ENCODE data around the gene RNU1-1.
"Not testable (repeated sequence)": the region's sequence is repeated elsewhere in the genome, so short reads cannot be mapped to it uniquely, and the experiment has no call there.

Gene RNU1-1

GRCh38 chr1:16483146-16483545, 30.9 kb downstream of the RNU1-1 start:
- DNase-seq (ENCODE audit: low spot score); H3K79me1 ChIP-seq (ENCODE audit: low read depth, low read length); H3K27ac ChIP-seq (replicated peaks; ENCODE audit: low read length); H3K4ac ChIP-seq (ENCODE audit: low read length); H4K91ac ChIP-seq (ENCODE audit: low read depth, low read length, poor library complexity); H3K27me3 ChIP-seq (ENCODE audit: control insufficient read depth in 3 of 3, insufficient read depth in 3 of 3, low read depth in 1 of 3, low read length in 3 of 3); H3K4me3 ChIP-seq (ENCODE audit: low read length in 2 of 2); H2BK12ac ChIP-seq (ENCODE audit: low read length); H3K18ac ChIP-seq (ENCODE audit: low read length); H2BK5ac ChIP-seq (ENCODE audit: low read length); H3K4me2 ChIP-seq (ENCODE audit: insufficient read depth, low read length, poor library complexity, severe bottlenecking); H3K9me3 ChIP-seq (replicated peaks in 1 of 2; ENCODE audit: control insufficient read depth in 2 of 2, insufficient read depth in 1 of 2, low read depth in 1 of 2, low read length in 2 of 2); H2BK15ac ChIP-seq (ENCODE audit: low read length); H3K23ac ChIP-seq (ENCODE audit: low read depth, low read length, poor library complexity); H2AFZ ChIP-seq (ENCODE audit: low read length); H4K8ac ChIP-seq (ENCODE audit: low read depth, low read length); H2AK5ac ChIP-seq (ENCODE audit: low read depth, low read length); H3K9ac ChIP-seq (ENCODE audit: low read depth, low read length, poor library complexity); H3K14ac ChIP-seq (ENCODE audit: low read length); H2BK120ac ChIP-seq (ENCODE audit: low read depth, low read length); H3K4me1 ChIP-seq (ENCODE audit: control insufficient read depth in 2 of 2, insufficient read depth in 1 of 2, low read depth in 1 of 2, low read length in 2 of 2): not testable (repeated sequence)
- no CpG with 5 or more reads among the region's 26 CpGs for WGBS, 2 donors (ENCODE audit: extremely low coverage in 2 of 2, insufficient read length in 2 of 2, insufficient replicate concordance in 1 of 2)
- H3K36me3 ChIP-seq (replicated peaks in 1 of 2; ENCODE audit: control insufficient read depth in 2 of 2, insufficient read depth in 2 of 2, low read length in 2 of 2): peaks cover 10 to 78% of the 10 kb centered on the region in 2 donors

GRCh38 chr1:16478091-16478490, 36.0 kb downstream of the RNU1-1 start:
- H3K4me2 ChIP-seq (ENCODE audit: insufficient read depth, low read length, poor library complexity, severe bottlenecking): no peak overlapping the region
- no peak overlapping the region for H2BK12ac ChIP-seq (ENCODE audit: low read length)
- no peaks in the 10 kb centered on the region for H3K4me1 ChIP-seq (ENCODE audit: control insufficient read depth in 2 of 2, insufficient read depth in 1 of 2, low read depth in 1 of 2, low read length in 2 of 2)
- H3K79me1 ChIP-seq (ENCODE audit: low read depth, low read length): peaks cover 3% of the 10 kb centered on the region
- DNase-seq (ENCODE audit: low spot score): no peak
- WGBS, 2 donors (ENCODE audit: extremely low coverage in 2 of 2, insufficient read length in 2 of 2, insufficient replicate concordance in 1 of 2): no CpG with 5 or more reads among the region's 12 CpGs
- no peak overlapping the region for H3K9ac ChIP-seq (ENCODE audit: low read depth, low read length, poor library complexity)
- H2AK5ac ChIP-seq (ENCODE audit: low read depth, low read length): no peak overlapping the region
- H2BK15ac ChIP-seq (ENCODE audit: low read length): no peak overlapping the region
- H3K4me3 ChIP-seq (ENCODE audit: low read length in 2 of 2): no peak overlapping the region
- H3K27me3 ChIP-seq (ENCODE audit: control insufficient read depth in 3 of 3, insufficient read depth in 3 of 3, low read depth in 1 of 3, low read length in 3 of 3): no peaks in the 10 kb centered on the region
- no peak overlapping the region for H2BK120ac ChIP-seq (ENCODE audit: low read depth, low read length)
- no peak overlapping the region for H2BK5ac ChIP-seq (ENCODE audit: low read length)
- H3K4ac ChIP-seq (ENCODE audit: low read length): no peak overlapping the region
- no peak overlapping the region for H4K91ac ChIP-seq (ENCODE audit: low read depth, low read length, poor library complexity)
- peaks cover 20 to 83% of the 10 kb centered on the region in 2 donors for H3K36me3 ChIP-seq (replicated peaks in 1 of 2; ENCODE audit: control insufficient read depth in 2 of 2, insufficient read depth in 2 of 2, low read length in 2 of 2)
- no peaks in the 10 kb centered on the region for H3K9me3 ChIP-seq (replicated peaks in 1 of 2; ENCODE audit: control insufficient read depth in 2 of 2, insufficient read depth in 1 of 2, low read depth in 1 of 2, low read length in 2 of 2)
- H3K14ac ChIP-seq (ENCODE audit: low read length): no peak overlapping the region
- no peak overlapping the region for H4K8ac ChIP-seq (ENCODE audit: low read depth, low read length)
- H3K23ac ChIP-seq (ENCODE audit: low read depth, low read length, poor library complexity): peak overlapping the region; percentile 55
- H2AFZ ChIP-seq (ENCODE audit: low read length): no peak overlapping the region
- H3K18ac ChIP-seq (ENCODE audit: low read length): no peak overlapping the region
- H3K27ac ChIP-seq (replicated peaks; ENCODE audit: low read length): no peak overlapping the region

GRCh38 chr1:16475771-16476770, 38.0 kb downstream of the RNU1-1 start:
- H3K9me3 ChIP-seq (replicated peaks in 1 of 2; ENCODE audit: control insufficient read depth in 2 of 2, insufficient read depth in 1 of 2, low read depth in 1 of 2, low read length in 2 of 2); DNase-seq (ENCODE audit: low spot score); H4K91ac ChIP-seq (ENCODE audit: low read depth, low read length, poor library complexity); H3K27ac ChIP-seq (replicated peaks; ENCODE audit: low read length); H3K4me1 ChIP-seq (ENCODE audit: control insufficient read depth in 2 of 2, insufficient read depth in 1 of 2, low read depth in 1 of 2, low read length in 2 of 2); H3K4me2 ChIP-seq (ENCODE audit: insufficient read depth, low read length, poor library complexity, severe bottlenecking); H3K4ac ChIP-seq (ENCODE audit: low read length); H3K14ac ChIP-seq (ENCODE audit: low read length); H2BK15ac ChIP-seq (ENCODE audit: low read length); H2AK5ac ChIP-seq (ENCODE audit: low read depth, low read length); H3K18ac ChIP-seq (ENCODE audit: low read length); H3K27me3 ChIP-seq (ENCODE audit: control insufficient read depth in 3 of 3, insufficient read depth in 3 of 3, low read depth in 1 of 3, low read length in 3 of 3); H3K23ac ChIP-seq (ENCODE audit: low read depth, low read length, poor library complexity); H3K4me3 ChIP-seq (ENCODE audit: low read length in 2 of 2); H2BK5ac ChIP-seq (ENCODE audit: low read length); H2BK12ac ChIP-seq (ENCODE audit: low read length); H3K79me1 ChIP-seq (ENCODE audit: low read depth, low read length); H2AFZ ChIP-seq (ENCODE audit: low read length); H2BK120ac ChIP-seq (ENCODE audit: low read depth, low read length): not testable (repeated sequence)
- peak overlapping the region; percentile 82 for H4K8ac ChIP-seq (ENCODE audit: low read depth, low read length)
- H3K36me3 ChIP-seq (replicated peaks in 1 of 2; ENCODE audit: control insufficient read depth in 2 of 2, insufficient read depth in 2 of 2, low read length in 2 of 2): peaks cover 19 to 85% of the 10 kb centered on the region in 2 donors
- no CpG with 5 or more reads among the region's 29 CpGs for WGBS, 2 donors (ENCODE audit: extremely low coverage in 2 of 2, insufficient read length in 2 of 2, insufficient replicate concordance in 1 of 2)
- peak overlapping the region; percentile 44 for H3K9ac ChIP-seq (ENCODE audit: low read depth, low read length, poor library complexity)

GRCh38 chr1:16474891-16475290, 39.2 kb downstream of the RNU1-1 start:
- no CpG with 5 or more reads among the region's 2 CpGs for WGBS, 2 donors (ENCODE audit: extremely low coverage in 2 of 2, insufficient read length in 2 of 2, insufficient replicate concordance in 1 of 2)
- H3K4me2 ChIP-seq (ENCODE audit: insufficient read depth, low read length, poor library complexity, severe bottlenecking); H2AK5ac ChIP-seq (ENCODE audit: low read depth, low read length); H4K8ac ChIP-seq (ENCODE audit: low read depth, low read length); H2BK15ac ChIP-seq (ENCODE audit: low read length); H2BK12ac ChIP-seq (ENCODE audit: low read length); H3K9ac ChIP-seq (ENCODE audit: low read depth, low read length, poor library complexity); H3K27ac ChIP-seq (replicated peaks; ENCODE audit: low read length); DNase-seq (ENCODE audit: low spot score); H3K4me1 ChIP-seq (ENCODE audit: control insufficient read depth in 2 of 2, insufficient read depth in 1 of 2, low read depth in 1 of 2, low read length in 2 of 2); H3K4me3 ChIP-seq (ENCODE audit: low read length in 2 of 2); H3K18ac ChIP-seq (ENCODE audit: low read length); H3K79me1 ChIP-seq (ENCODE audit: low read depth, low read length); H3K23ac ChIP-seq (ENCODE audit: low read depth, low read length, poor library complexity); H3K27me3 ChIP-seq (ENCODE audit: control insufficient read depth in 3 of 3, insufficient read depth in 3 of 3, low read depth in 1 of 3, low read length in 3 of 3); H2BK120ac ChIP-seq (ENCODE audit: low read depth, low read length); H4K91ac ChIP-seq (ENCODE audit: low read depth, low read length, poor library complexity); H3K14ac ChIP-seq (ENCODE audit: low read length); H3K4ac ChIP-seq (ENCODE audit: low read length); H3K9me3 ChIP-seq (replicated peaks in 1 of 2; ENCODE audit: control insufficient read depth in 2 of 2, insufficient read depth in 1 of 2, low read depth in 1 of 2, low read length in 2 of 2); H2AFZ ChIP-seq (ENCODE audit: low read length); H2BK5ac ChIP-seq (ENCODE audit: low read length): not testable (repeated sequence)
- peaks cover 17 to 76% of the 10 kb centered on the region in 2 donors for H3K36me3 ChIP-seq (replicated peaks in 1 of 2; ENCODE audit: control insufficient read depth in 2 of 2, insufficient read depth in 2 of 2, low read length in 2 of 2)

Data from neuronal stem cell (in vitro differentiated cells).